Activated T-cell treated with anti-CD3 and anti-CD28 coated beads, Interleukin-2, amount 50 U/mL, for 24 hours (primary cell): ENCODE results near the gene UBXN2A.

Source experiments
- DNase-seq: peaks from one replicate; pipeline ENCODE4 v3.0.0-alpha.2; 2020
- H3K27ac Mint-ChIP-seq: 2 replicates; pipeline ENCODE4 v1.8.0; 2020; ENCODE audit warnings: mild to moderate bottlenecking, mixed read lengths
- H3K27me3 Mint-ChIP-seq: 2 replicates; pipeline ENCODE4 v1.8.0; 2020; ENCODE audit warnings: mixed read lengths
- H3K36me3 Mint-ChIP-seq: 2 replicates; pipeline ENCODE4 v1.8.0; 2020; ENCODE audit warnings: low read depth, mixed read lengths
- H3K4me1 Mint-ChIP-seq: 2 replicates; pipeline ENCODE4 v1.8.0; 2020; ENCODE audit warnings: low read depth, mixed read lengths
- H3K4me3 Mint-ChIP-seq: 2 replicates; pipeline ENCODE4 v1.8.0; 2020; ENCODE audit warnings: mild to moderate bottlenecking, moderate library complexity, mixed read lengths
- H3K9me3 Mint-ChIP-seq: 2 replicates; pipeline ENCODE4 v1.8.0; 2020; ENCODE audit warnings: mixed read lengths

The UBXN2A gene

GRCh38 chr2:23939987-23940717 lies at the start of gene UBXN2A:
TSS of gene UBXN2A (plus strand) at chr2:23940463. CDS start at chr2:23958315, 17,852 bp downstream.
- peaks cover 10% of the 10 kb centered on the region for H3K27me3 Mint-ChIP-seq
- H3K4me1 Mint-ChIP-seq = peaks cover 25% of the 10 kb centered on the region
- H3K36me3 Mint-ChIP-seq = peaks cover 8% of the 10 kb centered on the region
- H3K4me3 Mint-ChIP-seq = peak within 1 kb of the TSS; percentile 83
- peak within 1 kb of the TSS; percentile 92 for H3K27ac Mint-ChIP-seq
- DNase-seq = peak; percentile 86
- H3K9me3 Mint-ChIP-seq = no peaks in the 10 kb centered on the region

- H3K4me3 Mint-ChIP-seq = no peak overlapping the region
Observed at GRCh38 chr2:23900133-23900532, 40.1 kb upstream of the UBXN2A start.

GRCh38 chr2:23900541-23901322 lies 39.5 kb upstream of the UBXN2A start:
- peaks cover 52% of the 10 kb centered on the region for H3K4me1 Mint-ChIP-seq
- no peak overlapping the region for H3K4me3 Mint-ChIP-seq
- H3K36me3 Mint-ChIP-seq = no peaks in the 10 kb centered on the region
- H3K27ac Mint-ChIP-seq = no peak overlapping the region
- DNase-seq = no peak
- H3K27me3 Mint-ChIP-seq = no peaks in the 10 kb centered on the region
- H3K9me3 Mint-ChIP-seq = no peaks in the 10 kb centered on the region

More at GRCh38 chr2:23900133-23900532, 40.1 kb upstream of the UBXN2A start:
- H3K4me1 Mint-ChIP-seq = peaks cover 47% of the 10 kb centered on the region
- no peaks in the 10 kb centered on the region for H3K27me3 Mint-ChIP-seq
- no peaks in the 10 kb centered on the region for H3K9me3 Mint-ChIP-seq
- no peaks in the 10 kb centered on the region for H3K36me3 Mint-ChIP-seq
- DNase-seq = no peak
- H3K27ac Mint-ChIP-seq = no peak overlapping the region

DNA sequence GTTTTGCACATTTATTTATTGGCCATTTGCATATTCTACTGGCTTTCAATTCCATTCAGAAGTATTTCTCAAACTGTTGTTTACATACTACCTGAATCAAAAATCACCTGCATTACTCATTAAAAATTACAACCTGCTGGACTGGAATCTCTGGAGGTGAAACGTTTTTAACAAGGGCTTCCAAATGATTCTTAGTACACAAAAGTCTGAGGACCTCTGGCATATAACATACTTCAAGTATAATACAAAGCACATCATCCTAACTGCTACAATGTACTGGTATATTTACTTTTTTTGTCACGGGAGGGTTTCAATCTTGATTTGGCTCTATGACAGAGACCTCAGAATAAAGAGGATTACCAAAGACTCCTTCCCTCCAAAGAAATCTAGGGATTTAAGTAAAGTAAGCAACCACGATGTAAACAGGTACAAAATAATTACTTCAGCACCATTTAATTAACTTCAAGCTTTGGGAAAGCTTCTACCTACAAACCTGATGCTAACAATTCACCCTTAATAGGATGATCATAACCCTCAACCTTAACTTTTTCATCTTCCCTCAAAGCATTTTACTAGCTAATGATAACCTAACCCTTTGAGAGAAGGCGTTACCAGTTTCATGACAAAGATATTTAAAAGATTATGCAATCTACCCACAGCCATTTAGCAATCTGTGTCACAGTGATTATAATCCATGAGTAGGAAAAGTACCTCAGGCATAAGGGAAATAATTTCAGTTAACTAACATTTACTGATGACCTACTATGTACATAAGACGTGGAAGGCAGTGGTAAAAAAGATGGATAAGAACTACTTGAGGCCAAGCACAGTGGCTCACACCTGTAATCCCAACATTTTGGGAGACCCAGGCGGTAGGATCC lies 38.1 kb upstream of the UBXN2A start:
- Mint-ChIP-seq H3K4me1 (peaks cover 52% of the 10 kb centered on the region), H3K36me3 (no peaks in the 10 kb centered on the region), H3K9me3 (no peaks in the 10 kb centered on the region), H3K27ac (no peak overlapping the region), H3K4me3 (no peak overlapping the region), H3K27me3 (no peaks in the 10 kb centered on the region)
- no peak for DNase-seq

DNA sequence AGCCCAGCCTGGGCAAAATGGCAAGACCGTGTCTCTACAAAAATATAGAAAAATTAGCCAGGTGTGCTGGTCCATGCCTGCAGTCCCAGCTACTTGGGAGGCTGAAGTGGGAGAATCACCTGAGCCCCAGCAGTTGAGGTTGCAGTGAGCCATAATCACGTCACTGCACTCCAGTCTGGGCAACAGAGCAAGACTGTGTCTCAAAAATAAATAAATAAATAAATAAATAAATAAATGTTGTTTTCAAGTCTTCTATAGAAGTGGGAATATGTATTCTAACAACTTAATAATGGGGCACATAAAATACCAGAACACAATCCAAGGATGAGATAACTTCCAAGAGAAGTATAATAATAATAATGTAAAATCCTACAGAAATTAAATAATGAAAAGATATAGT lies 37.2 kb upstream of the UBXN2A start:
- Mint-ChIP-seq H3K4me3 (no peak overlapping the region), H3K4me1 (peaks cover 48% of the 10 kb centered on the region), H3K27ac (no peak overlapping the region), H3K36me3 (no peaks in the 10 kb centered on the region), H3K27me3 (no peaks in the 10 kb centered on the region), H3K9me3 (no peaks in the 10 kb centered on the region)
- no peak for DNase-seq

GRCh38 chr2:23904215-23904614 lies 36.0 kb upstream of the UBXN2A start:
- Mint-ChIP-seq H3K4me1 (peaks cover 44% of the 10 kb centered on the region), H3K27ac (no peak overlapping the region), H3K4me3 (no peak overlapping the region), H3K36me3 (peaks cover 1% of the 10 kb centered on the region), H3K27me3 (no peaks in the 10 kb centered on the region), H3K9me3 (no peaks in the 10 kb centered on the region)
- no peak for DNase-seq

DNA sequence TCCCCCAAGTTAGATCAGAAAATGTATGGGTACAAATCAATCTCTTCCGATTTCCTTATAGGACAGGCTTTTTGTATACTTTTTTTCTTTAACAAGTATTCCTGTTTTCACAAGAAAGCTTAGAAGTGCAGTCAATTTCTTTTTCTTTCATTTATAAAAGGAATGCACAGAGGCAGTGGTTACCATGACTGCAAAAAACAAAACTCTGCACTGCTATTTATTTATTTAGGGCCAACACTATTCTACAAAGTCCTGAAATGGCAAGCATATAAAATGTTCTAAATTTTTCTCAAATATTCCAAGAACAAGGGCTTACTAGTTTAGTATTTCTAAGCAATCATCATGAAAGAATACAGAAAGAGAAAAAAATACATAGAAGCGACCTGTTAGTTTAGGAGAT lies 35.6 kb upstream of the UBXN2A start:
- Mint-ChIP-seq H3K4me1 (peaks cover 44% of the 10 kb centered on the region), H3K9me3 (no peaks in the 10 kb centered on the region), H3K27ac (no peak overlapping the region), H3K36me3 (peaks cover 1% of the 10 kb centered on the region), H3K4me3 (no peak overlapping the region), H3K27me3 (no peaks in the 10 kb centered on the region)
- DNase-seq = no peak

GRCh38 chr2:23905155-23905554 lies 35.1 kb upstream of the UBXN2A start:
- Mint-ChIP-seq H3K27ac (no peak overlapping the region), H3K36me3 (peaks cover 1% of the 10 kb centered on the region), H3K27me3 (no peaks in the 10 kb centered on the region), H3K4me3 (no peak overlapping the region), H3K4me1 (peaks cover 44% of the 10 kb centered on the region), H3K9me3 (no peaks in the 10 kb centered on the region)
- no peak for DNase-seq

- peaks cover 29% of the 10 kb centered on the region for H3K4me1 Mint-ChIP-seq
Observed at GRCh38 chr2:23912054-23912453, 28.2 kb upstream of the UBXN2A start.

GRCh38 chr2:23915327-23915726 lies 24.9 kb upstream of the UBXN2A start:
- Mint-ChIP-seq H3K36me3 (peaks cover 10% of the 10 kb centered on the region), H3K27ac (no peak overlapping the region), H3K27me3 (no peaks in the 10 kb centered on the region), H3K4me1 (peaks cover 52% of the 10 kb centered on the region), H3K4me3 (no peak overlapping the region), H3K9me3 (no peaks in the 10 kb centered on the region)
- DNase-seq = no peak

More at GRCh38 chr2:23912054-23912453, 28.2 kb upstream of the UBXN2A start:
- Mint-ChIP-seq H3K4me3 (no peak overlapping the region), H3K36me3 (peaks cover 9% of the 10 kb centered on the region), H3K27me3 (no peaks in the 10 kb centered on the region), H3K27ac (peak overlapping the region; percentile 68), H3K9me3 (no peaks in the 10 kb centered on the region)
- no peak for DNase-seq

DNA sequence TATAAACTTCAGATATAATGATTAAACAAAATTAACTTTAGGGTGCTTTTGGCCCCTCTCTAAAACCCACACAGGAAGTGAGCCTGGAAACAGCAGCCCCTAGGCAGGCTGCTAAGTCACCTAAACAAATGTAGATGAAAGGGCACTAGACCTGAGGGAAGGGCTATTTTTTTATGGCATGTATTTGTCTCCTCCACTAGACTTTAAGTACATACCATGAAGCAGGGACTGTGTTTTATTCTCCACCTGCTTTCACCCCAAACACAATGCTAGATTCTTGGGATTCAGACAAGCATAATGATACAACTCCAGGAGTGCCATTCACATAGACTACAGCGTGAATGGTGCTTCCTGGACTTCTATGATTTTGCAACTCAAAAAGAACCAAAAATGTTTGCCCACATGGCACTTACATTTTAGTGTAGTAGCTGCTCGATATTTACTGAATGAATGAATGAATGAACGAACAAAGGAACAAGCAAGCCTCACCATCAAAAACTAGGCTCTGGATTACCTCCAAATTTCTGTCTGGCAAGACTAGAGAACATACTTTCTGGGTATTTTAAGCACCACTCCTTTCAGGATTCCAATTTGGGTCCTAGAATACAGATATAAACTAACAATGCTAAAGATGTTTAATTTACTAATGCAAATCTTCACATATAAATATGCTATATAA lies 23.4 kb upstream of the UBXN2A start:
- no peak for DNase-seq
- H3K9me3 Mint-ChIP-seq = no peaks in the 10 kb centered on the region
- H3K36me3 Mint-ChIP-seq = peaks cover 6% of the 10 kb centered on the region
- H3K4me3 Mint-ChIP-seq = no peak overlapping the region
- H3K27ac Mint-ChIP-seq = peak overlapping the region; percentile 76
- peaks cover 62% of the 10 kb centered on the region for H3K4me1 Mint-ChIP-seq
- H3K27me3 Mint-ChIP-seq = no peaks in the 10 kb centered on the region

- H3K27me3 Mint-ChIP-seq = no peaks in the 10 kb centered on the region
- peaks cover 4% of the 10 kb centered on the region for H3K36me3 Mint-ChIP-seq
- DNase-seq = no peak
- peak overlapping the region; percentile 30 for H3K27ac Mint-ChIP-seq
- no peaks in the 10 kb centered on the region for H3K9me3 Mint-ChIP-seq
- peaks cover 70% of the 10 kb centered on the region for H3K4me1 Mint-ChIP-seq
- H3K4me3 Mint-ChIP-seq = no peak overlapping the region
Observed at GRCh38 chr2:23918837-23919489, 21.3 kb upstream of the UBXN2A start.

DNA sequence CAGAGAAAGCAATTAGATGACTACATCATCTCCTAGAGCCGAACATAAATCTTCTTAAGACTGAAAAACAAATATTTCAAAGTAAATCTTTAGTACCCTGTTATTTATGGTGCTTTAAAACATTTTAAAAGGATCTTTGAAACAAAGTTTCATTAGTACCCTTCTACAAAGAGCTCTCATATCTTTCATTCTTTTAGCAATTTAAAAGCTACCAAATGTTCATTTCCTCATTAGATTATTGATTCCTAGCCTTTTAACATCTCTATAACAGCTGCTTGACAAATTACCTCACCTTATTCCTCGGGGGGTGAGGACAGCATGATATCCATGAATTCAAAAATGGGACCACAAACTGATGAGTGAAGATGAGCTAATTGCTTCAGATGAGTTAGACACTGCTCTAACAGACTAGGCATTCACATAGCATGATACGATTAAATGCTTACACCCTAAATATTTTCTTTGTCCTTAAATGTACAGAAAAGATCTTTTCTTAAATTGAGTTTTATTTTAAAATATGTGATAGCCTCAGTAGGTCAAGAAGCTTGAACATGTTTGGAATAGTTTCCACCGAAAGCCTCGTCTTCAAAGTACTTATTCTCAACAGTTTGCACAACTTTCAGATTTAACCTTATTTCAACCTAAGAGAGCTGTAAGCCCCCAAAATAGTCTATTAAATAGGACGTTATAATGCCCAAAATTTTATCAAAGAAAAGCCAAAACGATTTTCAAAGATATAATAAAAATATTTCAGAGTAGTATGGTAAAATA lies 15.5 kb upstream of the UBXN2A start:
- Mint-ChIP-seq H3K4me3 (peak overlapping the region; percentile 90), H3K36me3 (peaks cover 14% of the 10 kb centered on the region), H3K9me3 (no peaks in the 10 kb centered on the region), H3K4me1 (peaks cover 61% of the 10 kb centered on the region), H3K27ac (no peak overlapping the region), H3K27me3 (no peaks in the 10 kb centered on the region)
- no peak for DNase-seq
